SHP77 (cell line): ENCODE measurements around the gene FNIP1.
"Not testable (repeated sequence)": the region's sequence is repeated elsewhere in the genome, so short reads cannot be mapped to it uniquely, and the experiment has no call there.

ENCODE experiments used
- DNase-seq, 2 experiments: peaks; one replicate each; lab custom pipeline; 2025; lab: John Stamatoyannopoulos, UW

FNIP1 gene

DNA sequence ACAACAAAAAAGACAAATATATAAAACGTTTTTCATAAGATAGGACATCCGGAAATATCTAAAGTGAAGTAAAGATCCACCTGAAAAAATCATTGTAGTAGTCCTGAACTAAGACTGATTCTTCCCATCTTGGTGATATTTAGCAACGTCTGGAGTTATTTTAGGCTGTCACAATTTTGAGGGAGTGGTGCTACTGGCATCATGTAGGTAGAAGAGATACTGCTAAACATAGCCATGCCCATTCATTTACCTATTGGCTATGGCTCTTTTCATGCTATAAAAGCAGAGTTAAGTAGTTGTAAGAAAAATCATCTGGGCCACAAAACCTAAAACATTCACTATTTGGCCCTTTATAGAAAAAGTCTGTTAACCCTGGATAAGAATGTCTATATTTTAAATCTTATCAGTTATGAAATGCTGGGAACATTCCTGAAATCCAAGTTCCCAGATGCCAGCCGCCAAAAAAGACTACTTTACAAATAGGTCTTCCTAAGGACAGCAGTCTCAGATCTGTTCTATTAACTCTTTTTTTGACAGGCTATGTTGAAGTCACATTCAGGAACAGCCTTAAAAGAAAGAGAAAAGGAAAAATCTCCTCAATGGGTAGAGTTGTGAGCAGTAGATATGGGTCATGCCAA lies 188.8 kb downstream of the FNIP1 start:
- no peak for DNase-seq

- no peak for DNase-seq
Observed at GRCh38 chr5:131607418-131607817, 189.4 kb downstream of the FNIP1 start.

- no peak for DNase-seq
Observed at GRCh38 chr5:131605086-131605485, 191.7 kb downstream of the FNIP1 start.

GRCh38 chr5:131595088-131596033 lies 201.5 kb downstream of the FNIP1 start:
- DNase-seq, result no peak

GRCh38 chr5:131593921-131594320 lies 202.9 kb downstream of the FNIP1 start:
- no peak for DNase-seq

DNA sequence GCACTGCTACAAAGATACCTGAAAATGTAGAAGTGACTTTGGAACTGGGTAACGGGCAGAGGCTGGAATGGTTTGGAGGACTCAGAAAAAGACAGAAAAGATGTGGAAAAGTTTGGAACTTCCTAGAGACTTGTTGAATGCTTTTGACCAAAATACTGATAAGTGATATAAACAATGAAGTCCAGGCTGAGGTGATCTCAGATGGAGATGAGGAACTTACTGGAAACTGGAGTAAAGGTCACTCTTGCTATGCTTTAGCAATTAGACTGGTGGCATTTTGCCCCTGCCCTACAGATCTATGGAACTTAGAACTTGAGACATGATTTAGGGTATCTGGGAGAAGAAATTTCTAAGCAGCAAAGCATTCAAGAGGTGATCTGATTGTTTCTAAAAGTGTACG lies 203.4 kb downstream of the FNIP1 start:
- DNase-seq, result not testable (repeated sequence)
